RPMI8226 (cell line): ENCODE data around the gene RPL4.

Experiments used
- DNase-seq: peaks from one replicate; pipeline ENCODE4 v3.0.0-alpha.2; 2015

RPL4 gene

GRCh38 chr15:66452971-66453580 lies 51.6 kb downstream of the RPL4 start:
- DNase-seq = no peak

DNA sequence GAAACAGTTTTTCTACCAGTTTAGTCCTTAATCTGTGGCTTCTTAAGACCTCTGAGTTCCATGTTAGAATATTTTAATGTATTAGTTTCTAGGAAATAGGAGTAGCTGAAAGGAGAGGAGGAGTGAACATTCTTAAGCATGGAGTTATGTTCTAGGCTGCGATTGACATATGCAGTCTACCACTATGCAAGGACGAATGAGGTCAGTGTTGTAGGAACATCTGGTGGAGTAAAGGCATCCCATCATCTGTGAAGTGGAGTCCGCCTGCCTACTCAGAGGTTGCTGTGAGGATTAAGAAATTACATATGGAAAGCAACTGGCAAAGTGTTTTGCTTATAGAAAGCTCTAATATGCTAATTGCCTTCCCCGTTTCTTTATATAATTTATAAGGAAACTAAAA lies 52.2 kb downstream of the RPL4 start:
- no peak for DNase-seq
